T47D (cell line): ENCODE results near the gene EXOSC2.

Experiments
- DNase-seq, 2 experiments: peaks; one replicate each; pipeline versions ENCODE4 v3.0.0 to v3.0.0-alpha.2; 2011 to 2012; ENCODE audit warnings: low read depth in 1 of 2, low spot score in 1 of 2
- JUND ChIP-seq: IDR thresholded peaks from 2 replicates; pipeline ENCODE4 v1.6.1; 2012; ENCODE audit warnings: low read depth
- in situ Hi-C: cut with HindIII; loops from 2 replicates; pipeline ENCODE4 v1.10.0; 2016; ENCODE audit warnings: low sequenced_read_pairs, low pct_unique_long_range_greater_than_20kb

Gene EXOSC2

DNA sequence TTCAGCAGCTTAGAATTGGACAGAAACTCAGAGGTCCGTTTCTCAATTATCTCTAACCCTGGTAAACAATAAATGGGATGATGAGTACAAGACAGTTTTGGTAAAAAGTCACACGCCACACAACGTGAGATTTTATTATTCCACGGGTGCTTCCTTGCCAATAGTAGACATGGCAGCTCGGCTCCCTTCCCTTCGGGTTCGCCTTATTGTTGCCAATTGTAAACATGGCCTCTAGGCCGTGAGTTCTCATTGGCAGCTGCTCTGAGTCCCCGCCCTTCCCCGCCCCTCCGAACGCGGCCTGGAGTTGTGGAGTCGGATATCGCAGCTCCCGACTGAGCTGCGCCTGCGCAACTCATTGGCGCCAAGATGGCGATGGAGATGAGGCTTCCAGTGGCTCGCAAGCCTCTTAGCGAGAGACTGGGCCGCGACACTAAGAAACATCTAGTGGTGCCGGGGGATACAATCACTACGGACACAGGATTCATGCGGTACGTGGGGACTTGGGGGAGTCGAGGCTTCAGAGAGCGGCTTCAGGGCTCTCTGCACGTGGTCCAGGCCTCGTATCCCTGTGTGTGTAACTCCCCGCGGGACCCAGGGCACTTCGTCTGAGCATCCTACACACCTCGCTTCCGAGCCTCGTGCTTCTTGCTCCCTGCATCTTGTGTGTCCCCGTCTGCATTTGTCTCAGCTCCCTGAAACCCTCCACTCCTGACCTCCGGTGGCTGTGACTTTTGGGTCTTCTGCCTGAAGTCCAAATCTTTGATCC lies at the start of gene EXOSC2:
EXOSC2 (plus strand) TSS at position 355 of the 766 bp plus-strand sequence; CDS start at position 367, 12 bp downstream.
- TF ChIP-seq JUND: no peak
- in situ Hi-C loops: no loop called here
- peak; percentile 97 to 99 for DNase-seq

DNA sequence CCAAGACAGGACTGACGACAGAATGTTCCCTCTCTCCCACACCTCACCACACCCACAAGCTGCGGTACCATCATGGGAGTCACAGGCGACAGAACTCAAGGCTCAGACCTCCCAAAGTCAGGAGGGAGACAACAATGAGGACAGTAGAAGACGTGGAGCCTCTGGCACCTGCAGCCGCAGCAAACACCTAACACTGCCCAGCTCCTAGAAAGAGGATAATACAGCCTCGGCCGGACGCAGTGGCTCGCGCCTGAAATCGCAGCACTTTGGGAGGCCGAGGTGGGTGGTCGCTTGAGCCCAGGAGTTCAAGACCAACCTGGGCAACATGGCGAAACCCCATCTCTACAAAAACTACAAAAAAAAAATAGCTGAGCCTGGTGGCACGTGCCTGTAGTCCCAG lies 42.4 kb upstream of the EXOSC2 start:
- TF ChIP-seq JUND: no peak
- in situ Hi-C loops: no loop called here
- no peak for DNase-seq

DNA sequence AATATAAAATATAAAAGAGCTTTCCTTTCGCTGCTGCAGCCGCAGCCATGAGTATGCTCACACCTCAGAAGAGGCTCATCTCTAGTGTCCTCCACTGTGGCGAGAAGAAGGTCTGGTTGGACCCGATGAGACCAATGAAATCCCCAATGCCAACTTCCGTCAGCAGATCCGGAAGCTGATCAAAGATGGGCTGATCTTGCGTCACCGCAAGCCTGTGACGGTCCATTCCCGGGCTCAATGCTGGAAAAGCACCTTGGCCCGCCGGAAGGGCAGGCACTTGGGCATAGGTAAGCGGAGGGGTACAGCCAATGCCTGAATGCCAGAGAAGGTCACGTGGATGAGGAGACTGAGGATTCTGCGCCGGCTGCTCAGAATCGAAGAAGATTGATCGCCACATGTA lies 41.8 kb upstream of the EXOSC2 start:
- no peak for DNase-seq
- no peak for TF ChIP-seq JUND
- in situ Hi-C loops: no loop called here

DNA sequence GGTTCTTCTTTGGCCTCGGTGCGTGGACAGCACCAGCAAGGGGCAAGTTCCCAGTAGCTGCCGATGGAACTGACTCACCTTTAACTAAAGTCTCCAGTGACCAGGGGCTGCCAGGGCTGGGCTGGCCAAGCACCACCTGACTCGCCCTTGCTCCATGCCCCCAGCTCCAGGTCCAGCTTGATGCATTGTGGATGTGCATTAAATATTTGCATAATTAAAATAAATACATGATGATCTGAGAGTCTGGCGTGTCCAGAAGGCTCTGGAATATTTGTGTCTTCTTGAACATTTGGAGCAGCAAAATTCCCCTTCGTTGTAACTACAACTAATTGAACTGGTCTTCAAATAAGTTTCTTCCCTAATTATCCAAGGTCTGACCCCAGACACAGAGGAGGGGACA lies 38.7 kb upstream of the EXOSC2 start:
- TF ChIP-seq JUND: no peak
- DNase-seq: no peak
- in situ Hi-C loops: no loop called here

DNA sequence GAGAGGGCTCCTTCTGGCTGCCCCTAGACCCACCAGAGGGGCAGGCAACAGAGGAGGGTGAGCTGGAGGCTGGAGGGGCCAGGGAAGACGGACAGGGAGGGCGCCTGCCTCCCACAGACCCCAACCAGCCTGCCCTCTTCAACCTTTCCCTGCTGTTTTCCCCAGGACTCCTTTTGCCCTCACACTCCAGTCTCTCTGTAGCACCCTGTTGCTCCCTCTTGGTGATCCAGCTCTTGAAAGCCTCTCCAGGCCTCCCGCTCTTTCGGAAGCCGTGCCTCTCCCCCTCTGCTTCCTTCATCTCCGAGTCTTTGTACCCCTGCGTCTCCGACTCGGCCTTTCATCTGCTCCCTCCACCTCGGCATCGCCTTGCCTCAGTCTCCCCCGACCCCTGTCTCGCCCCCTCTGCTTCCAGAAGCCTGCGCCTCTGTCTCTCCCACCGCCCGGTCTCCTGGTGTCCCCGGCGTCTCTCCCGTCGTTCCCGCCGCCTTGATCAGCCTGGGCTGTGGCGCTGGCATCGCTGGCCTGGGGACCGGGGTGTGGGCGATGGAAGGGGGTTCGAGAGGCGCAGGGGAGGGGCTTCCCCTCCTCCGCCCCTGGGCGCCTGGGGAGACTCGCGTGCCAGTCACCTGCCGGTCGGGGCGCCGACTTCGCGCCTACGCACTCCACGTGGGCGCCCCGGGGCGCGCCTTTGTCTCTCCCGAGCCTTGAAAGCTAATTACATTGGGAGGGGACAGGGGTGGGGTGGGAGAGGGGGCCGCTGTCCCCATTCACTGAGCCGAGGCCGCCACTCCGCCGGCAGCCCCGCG lies 34.5 kb upstream of the EXOSC2 start:
- no peak for DNase-seq
- no peak for TF ChIP-seq JUND
- in situ Hi-C loops: no loop called here

- in situ Hi-C loops: no loop called here
- TF ChIP-seq JUND: no peak
- DNase-seq: no peak
These were observed 33.8 kb upstream of the EXOSC2 start for GRCh38 chr9:130659699-130660248.

DNA sequence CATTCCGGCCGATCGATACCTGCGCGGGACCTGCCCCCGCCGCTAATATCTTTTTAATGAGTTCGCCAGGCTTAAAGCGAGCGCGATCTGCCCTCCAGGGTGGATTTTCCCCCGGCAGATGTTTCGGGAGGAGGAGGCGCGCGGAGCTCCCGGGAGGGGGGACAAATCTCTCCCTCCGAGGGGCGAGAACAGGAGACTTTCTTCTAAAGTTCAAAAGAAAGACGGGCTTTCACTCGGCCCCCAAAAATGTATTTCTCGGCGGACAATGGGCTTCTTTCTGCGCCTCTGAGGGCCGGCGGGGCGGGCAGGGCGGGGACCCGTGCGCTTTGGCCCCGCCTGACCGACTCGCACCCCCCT lies 33.3 kb upstream of the EXOSC2 start:
- in situ Hi-C loops: no loop called here
- TF ChIP-seq JUND: no peak
- DNase-seq: no peak

DNA sequence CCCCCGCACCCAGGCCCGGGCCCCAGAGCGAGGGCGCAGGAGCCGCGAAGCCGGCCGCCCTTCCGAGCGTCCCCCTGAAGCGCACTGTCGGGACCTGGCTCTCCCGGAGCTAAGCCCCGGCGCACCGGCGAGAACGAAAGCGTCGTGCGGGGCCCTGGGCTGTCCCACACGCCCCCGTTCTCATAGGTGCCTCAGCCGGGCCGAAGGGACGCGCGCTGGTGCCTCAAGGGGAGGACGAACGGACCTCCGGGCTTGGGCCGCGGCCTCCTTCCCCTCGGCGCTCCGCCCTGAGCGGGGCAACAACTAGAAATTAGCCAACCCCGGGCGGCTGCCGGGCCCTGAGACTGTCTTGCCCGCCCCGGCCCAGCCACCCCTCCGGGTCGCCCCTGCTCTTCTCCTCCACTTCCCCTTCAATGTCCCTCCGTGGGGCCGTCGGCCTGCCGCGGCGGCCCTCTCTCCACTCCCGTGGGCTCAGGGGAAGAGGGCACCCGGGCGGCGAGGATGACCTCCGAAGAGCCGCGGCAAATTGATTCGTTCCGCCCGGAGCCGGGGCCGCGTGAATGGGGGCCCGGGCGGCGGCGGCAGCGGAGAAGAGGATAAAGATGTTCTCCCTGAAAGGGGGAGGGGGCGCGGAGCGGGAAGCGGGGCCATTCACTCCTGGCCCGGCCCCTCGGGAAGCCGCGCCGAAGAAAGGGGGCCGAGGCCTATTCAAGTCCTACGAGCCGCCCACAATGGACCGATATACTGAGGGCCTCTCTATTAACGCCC lies 32.7 kb upstream of the EXOSC2 start:
- DNase-seq: no peak
- in situ Hi-C loops: no loop called here
- no peak for TF ChIP-seq JUND

DNA sequence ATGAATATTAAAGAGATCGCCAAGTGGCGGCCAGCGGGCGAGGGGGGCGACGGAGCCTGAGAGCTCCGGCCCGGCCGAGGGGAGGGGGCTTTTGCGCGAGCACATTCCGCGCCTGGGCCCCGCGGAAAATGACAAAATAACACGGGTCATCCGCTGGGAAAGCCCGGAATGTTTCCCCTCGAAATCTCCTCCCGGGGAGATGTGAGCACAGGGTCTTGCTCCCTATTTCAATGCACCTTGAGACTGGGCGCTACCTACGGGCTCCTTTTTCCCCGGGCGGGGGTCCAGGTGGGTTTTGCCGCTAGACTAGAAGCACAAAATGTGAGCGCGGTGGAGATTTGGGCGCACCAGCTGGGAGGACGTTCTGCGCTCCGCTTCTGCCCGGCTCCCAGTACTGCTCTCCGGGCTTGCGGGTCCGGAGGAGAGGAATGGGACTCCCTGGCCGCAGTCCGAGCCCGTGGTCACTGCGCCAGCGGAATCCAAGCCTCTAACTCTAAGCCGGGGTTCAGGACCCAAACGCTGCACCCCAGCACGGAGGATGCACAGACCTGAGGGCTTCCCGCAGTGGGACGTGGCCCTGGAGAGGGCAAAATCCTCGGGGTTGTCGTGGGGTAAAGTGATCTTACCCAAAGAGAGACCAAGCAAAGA lies 32.0 kb upstream of the EXOSC2 start:
- TF ChIP-seq JUND: no peak
- no peak for DNase-seq
- in situ Hi-C loops: no loop called here

- DNase-seq: no peak
- no peak for TF ChIP-seq JUND
- in situ Hi-C loops: no loop called here
These were observed 31.2 kb upstream of the EXOSC2 start for GRCh38 chr9:130662099-130662969.

DNA sequence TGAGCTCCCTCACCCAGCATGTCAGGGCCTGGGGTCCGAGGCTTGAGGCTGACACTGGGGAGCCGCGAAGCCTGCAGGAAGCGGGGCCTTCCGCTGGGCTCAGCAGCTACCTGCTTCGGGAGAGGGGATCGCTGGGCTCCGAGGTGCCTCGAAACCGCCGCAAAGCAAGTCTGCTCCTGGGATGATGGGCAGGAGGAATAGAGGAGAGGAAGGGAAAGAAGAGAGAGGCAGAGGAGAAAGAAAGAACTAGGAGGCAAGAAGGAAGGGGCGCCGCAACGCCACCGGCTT lies 30.7 kb upstream of the EXOSC2 start:
- DNase-seq: no peak
- in situ Hi-C loops: no loop called here
- no peak for TF ChIP-seq JUND
